Suprapubic skin (tissue), 4 donors: ENCODE data around the gene SMCO4.

Source experiments
- EP300 ChIP-seq: sonication (generic); formaldehyde crosslinking; IDR thresholded peaks from one replicate; pipeline ENCODE4 v1.6.1; 2017; ENCODE audit warnings: antibody characterized with exemption
- POLR2AphosphoS5 ChIP-seq, 3 donors: sonication (generic); formaldehyde crosslinking; IDR thresholded peaks; one replicate each; pipeline ENCODE4 v1.6.1; 2017; ENCODE audit warnings: antibody characterized with exemption in 3 of 3
- TF ChIP-seq, protein P1 (sequence below), 2 donors: fragments of 200-600 bp in 1 of 2; fragments of 450-650 bp in 1 of 2; sonication (generic) in 1 of 2; IDR thresholded peaks; one replicate each; pipeline ENCODE4 v1.5.1; 2016 to 2019; ENCODE audit warnings: antibody characterized with exemption in 2 of 2, mild to moderate bottlenecking in 1 of 2, moderate library complexity in 1 of 2

DNA sequence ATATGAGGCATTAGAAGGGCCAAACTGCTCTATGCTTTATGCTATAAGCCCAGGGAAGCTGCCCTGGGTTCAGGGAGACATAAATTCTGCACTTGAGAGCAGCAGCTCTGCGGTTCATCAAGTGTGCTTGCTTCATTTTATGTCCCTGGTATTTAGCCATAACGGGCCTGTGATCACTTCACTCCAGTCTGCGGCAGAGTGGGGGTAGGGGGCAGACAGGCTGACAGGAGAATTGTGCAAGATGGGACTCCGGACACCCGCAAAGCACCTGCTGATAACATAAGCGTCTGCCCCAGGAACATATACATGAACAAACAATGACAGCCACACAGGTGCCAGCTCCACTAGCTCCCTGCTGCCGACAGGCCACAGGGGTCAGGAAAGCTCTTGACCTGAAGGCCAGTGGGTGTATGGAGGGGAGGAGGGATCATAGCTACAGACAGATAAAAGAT is 56.1 kb downstream of the SMCO4 start:
- TF ChIP-seq EP300 (no peak), POLR2AphosphoS5 (IDR thresholded peaks at IDR 0.05) (no peak)
- TF ChIP-seq, protein P1, sequence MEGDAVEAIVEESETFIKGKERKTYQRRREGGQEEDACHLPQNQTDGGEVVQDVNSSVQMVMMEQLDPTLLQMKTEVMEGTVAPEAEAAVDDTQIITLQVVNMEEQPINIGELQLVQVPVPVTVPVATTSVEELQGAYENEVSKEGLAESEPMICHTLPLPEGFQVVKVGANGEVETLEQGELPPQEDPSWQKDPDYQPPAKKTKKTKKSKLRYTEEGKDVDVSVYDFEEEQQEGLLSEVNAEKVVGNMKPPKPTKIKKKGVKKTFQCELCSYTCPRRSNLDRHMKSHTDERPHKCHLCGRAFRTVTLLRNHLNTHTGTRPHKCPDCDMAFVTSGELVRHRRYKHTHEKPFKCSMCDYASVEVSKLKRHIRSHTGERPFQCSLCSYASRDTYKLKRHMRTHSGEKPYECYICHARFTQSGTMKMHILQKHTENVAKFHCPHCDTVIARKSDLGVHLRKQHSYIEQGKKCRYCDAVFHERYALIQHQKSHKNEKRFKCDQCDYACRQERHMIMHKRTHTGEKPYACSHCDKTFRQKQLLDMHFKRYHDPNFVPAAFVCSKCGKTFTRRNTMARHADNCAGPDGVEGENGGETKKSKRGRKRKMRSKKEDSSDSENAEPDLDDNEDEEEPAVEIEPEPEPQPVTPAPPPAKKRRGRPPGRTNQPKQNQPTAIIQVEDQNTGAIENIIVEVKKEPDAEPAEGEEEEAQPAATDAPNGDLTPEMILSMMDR (IDR thresholded peaks at IDR 0.05), result no peak
